HPDE6-E6E7 (cell line): ENCODE measurements around the gene RAB29.
"Not testable (repeated sequence)": the region's sequence is repeated elsewhere in the genome, so short reads cannot be mapped to it uniquely, and the experiment has no call there.

Source experiments
- DNase-seq: peaks from one replicate; pipeline ENCODE4 v3.0.0; 2011; ENCODE audit warnings: missing footprints; ENCODE audit errors: extremely low spot score

Gene RAB29

GRCh38 chr1:205775015-205775716, at the start of gene RAB29:
Gene RAB29, minus strand, starts transcription at chr1:205775482. Its CDS starts 526 bp downstream, at chr1:205774956.
- DNase-seq = peak; percentile 68

GRCh38 chr1:205824180-205824579, 48.9 kb upstream of the RAB29 start:
- DNase-seq = no peak

- not testable (repeated sequence) for DNase-seq
Observed at GRCh38 chr1:205823260-205823659, 48.0 kb upstream of the RAB29 start.

GRCh38 chr1:205822397-205822796, 47.1 kb upstream of the RAB29 start:
- no peak for DNase-seq

GRCh38 chr1:205817988-205818387, 42.7 kb upstream of the RAB29 start:
- no peak for DNase-seq

- no peak for DNase-seq
Observed at GRCh38 chr1:205817364-205817763, 42.1 kb upstream of the RAB29 start.

GRCh38 chr1:205813755-205814058, 38.4 kb upstream of the RAB29 start:
- no peak for DNase-seq

- peak; percentile 97 for DNase-seq
Observed at GRCh38 chr1:205812878-205813754, 37.8 kb upstream of the RAB29 start, which contains the start of gene SLC41A1. Gene SLC41A1, minus strand, starts transcription at chr1:205813198. Its CDS starts 2,757 bp downstream, at chr1:205810441.

GRCh38 chr1:205812271-205812877, 37.1 kb upstream of the RAB29 start:
- DNase-seq = peak; percentile 39

- no peak for DNase-seq
Observed at GRCh38 chr1:205811660-205812059, 36.4 kb upstream of the RAB29 start.

- no peak for DNase-seq
Observed at GRCh38 chr1:205810448-205811157, 35.3 kb upstream of the RAB29 start.

GRCh38 chr1:205809942-205810345, 34.7 kb upstream of the RAB29 start:
- no peak for DNase-seq

- DNase-seq = no peak
Observed at GRCh38 chr1:205809469-205809868, 34.2 kb upstream of the RAB29 start.

- DNase-seq = no peak
Observed at GRCh38 chr1:205805082-205805711, 29.9 kb upstream of the RAB29 start.

GRCh38 chr1:205804605-205805004, 29.3 kb upstream of the RAB29 start:
- DNase-seq = no peak

- DNase-seq = no peak
Observed at GRCh38 chr1:205803986-205804385, 28.7 kb upstream of the RAB29 start.

- no peak for DNase-seq
Observed at GRCh38 chr1:205802060-205802459, 26.8 kb upstream of the RAB29 start.

- DNase-seq = no peak
Observed at GRCh38 chr1:205800981-205801703, 25.9 kb upstream of the RAB29 start.

GRCh38 chr1:205800427-205800826, 25.1 kb upstream of the RAB29 start:
- no peak for DNase-seq

GRCh38 chr1:205798577-205798976, 23.3 kb upstream of the RAB29 start:
- DNase-seq = peak; percentile 31

- DNase-seq = no peak
Observed at GRCh38 chr1:205797168-205797567, 21.9 kb upstream of the RAB29 start.
